ENCODE results near the gene PIGT. TPM values are rescaled to one million over a fixed set of nuclear protein-coding genes. Genes with fewer than 3 reads are reported as not detected.

Gene PIGT
- total RNA-seq, 1 experiment from 2014 or later: 63.7 TPM

DNA sequence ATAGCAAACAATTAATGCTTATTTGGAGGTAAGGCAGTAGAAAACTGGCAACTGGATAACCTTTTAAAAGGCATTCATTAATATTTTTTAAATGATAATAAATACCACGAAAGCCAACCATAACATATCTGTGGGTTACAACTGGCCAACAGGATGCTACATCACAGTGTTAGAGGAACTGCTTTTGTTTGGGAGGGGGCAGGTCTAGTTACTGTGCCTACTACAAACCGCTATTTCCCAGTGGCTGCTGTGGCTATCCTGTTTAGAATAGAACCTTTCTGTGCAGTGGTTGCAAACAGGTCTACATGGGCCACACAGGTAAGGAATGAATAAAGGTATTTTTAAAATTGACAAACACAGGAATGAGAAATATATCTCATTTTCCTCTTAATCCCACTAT is 976 bp downstream of the PIGT start (continued):
- TF ChIP-seq, protein P1, sequence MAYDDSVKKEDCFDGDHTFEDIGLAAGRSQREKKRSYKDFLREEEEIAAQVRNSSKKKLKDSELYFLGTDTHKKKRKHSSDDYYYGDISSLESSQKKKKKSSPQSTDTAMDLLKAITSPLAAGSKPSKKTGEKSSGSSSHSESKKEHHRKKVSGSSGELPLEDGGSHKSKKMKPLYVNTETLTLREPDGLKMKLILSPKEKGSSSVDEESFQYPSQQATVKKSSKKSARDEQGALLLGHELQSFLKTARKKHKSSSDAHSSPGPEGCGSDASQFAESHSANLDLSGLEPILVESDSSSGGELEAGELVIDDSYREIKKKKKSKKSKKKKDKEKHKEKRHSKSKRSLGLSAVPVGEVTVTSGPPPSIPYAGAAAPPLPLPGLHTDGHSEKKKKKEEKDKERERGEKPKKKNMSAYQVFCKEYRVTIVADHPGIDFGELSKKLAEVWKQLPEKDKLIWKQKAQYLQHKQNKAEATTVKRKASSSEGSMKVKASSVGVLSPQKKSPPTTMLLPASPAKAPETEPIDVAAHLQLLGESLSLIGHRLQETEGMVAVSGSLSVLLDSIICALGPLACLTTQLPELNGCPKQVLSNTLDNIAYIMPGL (CRISPR knock-in tag; IDR thresholded peaks at IDR 0.05): no peak
- TF ChIP-seq, protein P2, sequence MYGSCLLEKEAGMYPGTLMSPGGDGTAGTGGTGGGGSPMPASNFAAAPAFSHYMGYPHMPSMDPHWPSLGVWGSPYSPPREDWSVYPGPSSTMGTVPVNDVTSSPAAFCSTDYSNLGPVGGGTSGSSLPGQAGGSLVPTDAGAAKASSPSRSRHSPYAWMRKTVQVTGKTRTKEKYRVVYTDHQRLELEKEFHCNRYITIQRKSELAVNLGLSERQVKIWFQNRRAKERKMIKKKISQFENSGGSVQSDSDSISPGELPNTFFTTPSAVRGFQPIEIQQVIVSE (CRISPR knock-in tag; IDR thresholded peaks at IDR 0.05; ENCODE audit: borderline replicate concordance): no peak
- TF ChIP-seq TEAD1 (CRISPR knock-in tag; IDR thresholded peaks at IDR 0.05): no peak

DNA sequence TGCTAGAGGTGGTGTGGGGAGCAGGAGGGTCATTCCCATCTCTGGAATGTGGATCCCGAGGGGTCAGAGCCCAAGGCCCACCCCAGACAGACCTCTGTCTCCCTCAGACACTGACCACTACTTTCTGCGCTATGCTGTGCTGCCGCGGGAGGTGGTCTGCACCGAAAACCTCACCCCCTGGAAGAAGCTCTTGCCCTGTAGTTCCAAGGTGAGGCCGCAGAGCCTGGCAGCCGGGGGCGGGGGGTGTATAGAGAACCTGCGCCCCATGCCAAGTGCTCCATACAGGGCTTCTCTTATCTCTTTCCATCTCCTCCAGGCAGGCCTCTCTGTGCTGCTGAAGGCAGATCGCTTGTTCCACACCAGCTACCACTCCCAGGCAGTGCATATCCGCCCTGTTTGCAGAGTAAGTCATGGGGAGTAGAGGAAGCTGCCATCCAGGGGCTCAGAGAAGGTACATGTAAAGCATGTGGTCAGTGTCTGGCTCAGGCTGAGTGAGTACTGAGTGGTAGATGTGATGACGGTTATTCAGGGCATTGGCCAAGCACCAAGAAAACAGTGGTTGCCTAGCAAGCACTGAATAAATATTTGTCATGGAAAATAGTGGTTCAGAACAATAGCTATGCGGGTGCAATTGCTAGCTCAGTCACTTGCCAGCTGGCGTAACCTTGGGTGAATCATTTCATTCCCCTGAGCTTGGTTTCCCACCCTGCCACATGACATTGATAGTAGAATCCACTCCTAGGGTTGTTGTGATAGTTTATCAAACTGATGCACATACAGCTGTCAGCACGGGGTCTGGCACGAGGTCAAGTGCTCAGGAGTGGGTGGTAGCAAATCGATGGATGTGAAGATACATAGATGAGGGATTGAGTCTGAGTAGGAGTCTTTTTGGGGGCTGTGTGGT is 3.5 kb downstream of the PIGT start:
- no peak for DNase-seq (ENCODE audit: low spot score)
- peaks cover 41% of the 10 kb centered on the region for H3K36me3 Mint-ChIP-seq
- TF ChIP-seq GTF2I (CRISPR knock-in tag; conservative IDR thresholded peaks at IDR 0.05) (no peak), TP53 (CRISPR knock-in tag; IDR thresholded peaks at IDR 0.05) (no peak), NFATC4 (CRISPR knock-in tag; IDR thresholded peaks at IDR 0.05) (no peak), FOXP1 (CRISPR knock-in tag; IDR thresholded peaks at IDR 0.05; ENCODE audit: borderline replicate concordance) (no peak), ZNF396 (CRISPR knock-in tag; IDR thresholded peaks at IDR 0.05; ENCODE audit: borderline replicate concordance) (no peak), NR3C1 (CRISPR knock-in tag; conservative IDR thresholded peaks at IDR 0.05; ENCODE audit: low read depth) (no peak), RELA (CRISPR knock-in tag; IDR thresholded peaks at IDR 0.05; ENCODE audit: borderline replicate concordance) (no peak), HMGA2 (CRISPR knock-in tag; IDR thresholded peaks at IDR 0.05) (no peak)
- TF ChIP-seq, protein P3, sequence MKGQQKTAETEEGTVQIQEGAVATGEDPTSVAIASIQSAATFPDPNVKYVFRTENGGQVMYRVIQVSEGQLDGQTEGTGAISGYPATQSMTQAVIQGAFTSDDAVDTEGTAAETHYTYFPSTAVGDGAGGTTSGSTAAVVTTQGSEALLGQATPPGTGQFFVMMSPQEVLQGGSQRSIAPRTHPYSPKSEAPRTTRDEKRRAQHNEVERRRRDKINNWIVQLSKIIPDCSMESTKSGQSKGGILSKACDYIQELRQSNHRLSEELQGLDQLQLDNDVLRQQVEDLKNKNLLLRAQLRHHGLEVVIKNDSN (CRISPR knock-in tag; IDR thresholded peaks at IDR 0.05): no peak
- TF ChIP-seq, protein P4, sequence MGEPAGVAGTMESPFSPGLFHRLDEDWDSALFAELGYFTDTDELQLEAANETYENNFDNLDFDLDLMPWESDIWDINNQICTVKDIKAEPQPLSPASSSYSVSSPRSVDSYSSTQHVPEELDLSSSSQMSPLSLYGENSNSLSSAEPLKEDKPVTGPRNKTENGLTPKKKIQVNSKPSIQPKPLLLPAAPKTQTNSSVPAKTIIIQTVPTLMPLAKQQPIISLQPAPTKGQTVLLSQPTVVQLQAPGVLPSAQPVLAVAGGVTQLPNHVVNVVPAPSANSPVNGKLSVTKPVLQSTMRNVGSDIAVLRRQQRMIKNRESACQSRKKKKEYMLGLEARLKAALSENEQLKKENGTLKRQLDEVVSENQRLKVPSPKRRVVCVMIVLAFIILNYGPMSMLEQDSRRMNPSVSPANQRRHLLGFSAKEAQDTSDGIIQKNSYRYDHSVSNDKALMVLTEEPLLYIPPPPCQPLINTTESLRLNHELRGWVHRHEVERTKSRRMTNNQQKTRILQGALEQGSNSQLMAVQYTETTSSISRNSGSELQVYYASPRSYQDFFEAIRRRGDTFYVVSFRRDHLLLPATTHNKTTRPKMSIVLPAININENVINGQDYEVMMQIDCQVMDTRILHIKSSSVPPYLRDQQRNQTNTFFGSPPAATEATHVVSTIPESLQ (CRISPR knock-in tag; IDR thresholded peaks at IDR 0.05): no peak
- TF ChIP-seq, protein P5, sequence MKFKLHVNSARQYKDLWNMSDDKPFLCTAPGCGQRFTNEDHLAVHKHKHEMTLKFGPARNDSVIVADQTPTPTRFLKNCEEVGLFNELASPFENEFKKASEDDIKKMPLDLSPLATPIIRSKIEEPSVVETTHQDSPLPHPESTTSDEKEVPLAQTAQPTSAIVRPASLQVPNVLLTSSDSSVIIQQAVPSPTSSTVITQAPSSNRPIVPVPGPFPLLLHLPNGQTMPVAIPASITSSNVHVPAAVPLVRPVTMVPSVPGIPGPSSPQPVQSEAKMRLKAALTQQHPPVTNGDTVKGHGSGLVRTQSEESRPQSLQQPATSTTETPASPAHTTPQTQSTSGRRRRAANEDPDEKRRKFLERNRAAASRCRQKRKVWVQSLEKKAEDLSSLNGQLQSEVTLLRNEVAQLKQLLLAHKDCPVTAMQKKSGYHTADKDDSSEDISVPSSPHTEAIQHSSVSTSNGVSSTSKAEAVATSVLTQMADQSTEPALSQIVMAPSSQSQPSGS (CRISPR knock-in tag; IDR thresholded peaks at IDR 0.05; ENCODE audit: borderline replicate concordance, low read depth): no peak
- TF ChIP-seq, protein P6, sequence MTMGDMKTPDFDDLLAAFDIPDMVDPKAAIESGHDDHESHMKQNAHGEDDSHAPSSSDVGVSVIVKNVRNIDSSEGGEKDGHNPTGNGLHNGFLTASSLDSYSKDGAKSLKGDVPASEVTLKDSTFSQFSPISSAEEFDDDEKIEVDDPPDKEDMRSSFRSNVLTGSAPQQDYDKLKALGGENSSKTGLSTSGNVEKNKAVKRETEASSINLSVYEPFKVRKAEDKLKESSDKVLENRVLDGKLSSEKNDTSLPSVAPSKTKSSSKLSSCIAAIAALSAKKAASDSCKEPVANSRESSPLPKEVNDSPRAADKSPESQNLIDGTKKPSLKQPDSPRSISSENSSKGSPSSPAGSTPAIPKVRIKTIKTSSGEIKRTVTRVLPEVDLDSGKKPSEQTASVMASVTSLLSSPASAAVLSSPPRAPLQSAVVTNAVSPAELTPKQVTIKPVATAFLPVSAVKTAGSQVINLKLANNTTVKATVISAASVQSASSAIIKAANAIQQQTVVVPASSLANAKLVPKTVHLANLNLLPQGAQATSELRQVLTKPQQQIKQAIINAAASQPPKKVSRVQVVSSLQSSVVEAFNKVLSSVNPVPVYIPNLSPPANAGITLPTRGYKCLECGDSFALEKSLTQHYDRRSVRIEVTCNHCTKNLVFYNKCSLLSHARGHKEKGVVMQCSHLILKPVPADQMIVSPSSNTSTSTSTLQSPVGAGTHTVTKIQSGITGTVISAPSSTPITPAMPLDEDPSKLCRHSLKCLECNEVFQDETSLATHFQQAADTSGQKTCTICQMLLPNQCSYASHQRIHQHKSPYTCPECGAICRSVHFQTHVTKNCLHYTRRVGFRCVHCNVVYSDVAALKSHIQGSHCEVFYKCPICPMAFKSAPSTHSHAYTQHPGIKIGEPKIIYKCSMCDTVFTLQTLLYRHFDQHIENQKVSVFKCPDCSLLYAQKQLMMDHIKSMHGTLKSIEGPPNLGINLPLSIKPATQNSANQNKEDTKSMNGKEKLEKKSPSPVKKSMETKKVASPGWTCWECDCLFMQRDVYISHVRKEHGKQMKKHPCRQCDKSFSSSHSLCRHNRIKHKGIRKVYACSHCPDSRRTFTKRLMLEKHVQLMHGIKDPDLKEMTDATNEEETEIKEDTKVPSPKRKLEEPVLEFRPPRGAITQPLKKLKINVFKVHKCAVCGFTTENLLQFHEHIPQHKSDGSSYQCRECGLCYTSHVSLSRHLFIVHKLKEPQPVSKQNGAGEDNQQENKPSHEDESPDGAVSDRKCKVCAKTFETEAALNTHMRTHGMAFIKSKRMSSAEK (CRISPR knock-in tag; IDR thresholded peaks at IDR 0.05; ENCODE audit: borderline replicate concordance): no peak
- TF ChIP-seq, protein P7, sequence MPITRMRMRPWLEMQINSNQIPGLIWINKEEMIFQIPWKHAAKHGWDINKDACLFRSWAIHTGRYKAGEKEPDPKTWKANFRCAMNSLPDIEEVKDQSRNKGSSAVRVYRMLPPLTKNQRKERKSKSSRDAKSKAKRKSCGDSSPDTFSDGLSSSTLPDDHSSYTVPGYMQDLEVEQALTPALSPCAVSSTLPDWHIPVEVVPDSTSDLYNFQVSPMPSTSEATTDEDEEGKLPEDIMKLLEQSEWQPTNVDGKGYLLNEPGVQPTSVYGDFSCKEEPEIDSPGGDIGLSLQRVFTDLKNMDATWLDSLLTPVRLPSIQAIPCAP (CRISPR knock-in tag; IDR thresholded peaks at IDR 0.05): no peak
- no peak overlapping the region for H3K4me3 Mint-ChIP-seq
- no peak for ATAC-seq
- H3K9me3 Mint-ChIP-seq: no peaks in the 10 kb centered on the region
- no peak overlapping the region for H3K27ac Mint-ChIP-seq
- ChIA-PET POLR2A (no interaction called here), CTCF (interaction anchor here (1.3 kb wide), 1 partner anchor 46 kb away, joined by 3 read pairs; no protein-coding TSS in a partner anchor)
- peaks cover 10% of the 10 kb centered on the region for H3K4me1 Mint-ChIP-seq
- no peaks in the 10 kb centered on the region for H3K27me3 Mint-ChIP-seq (ENCODE audit: low read depth)
